COLO668 (cell line): ENCODE results near the gene TMEM40.
"Not testable (repeated sequence)": the region's sequence is repeated elsewhere in the genome, so short reads cannot be mapped to it uniquely, and the experiment has no call there.

Experiments
- DNase-seq: peaks from one replicate; lab custom pipeline; 2025; ENCODE audit not compliant: unreplicated experiment; lab: John Stamatoyannopoulos, UW

The TMEM40 gene

GRCh38 chr3:12719984-12720898 lies 38.8 kb downstream of the TMEM40 start:
- peak; percentile 55 for DNase-seq

DNA sequence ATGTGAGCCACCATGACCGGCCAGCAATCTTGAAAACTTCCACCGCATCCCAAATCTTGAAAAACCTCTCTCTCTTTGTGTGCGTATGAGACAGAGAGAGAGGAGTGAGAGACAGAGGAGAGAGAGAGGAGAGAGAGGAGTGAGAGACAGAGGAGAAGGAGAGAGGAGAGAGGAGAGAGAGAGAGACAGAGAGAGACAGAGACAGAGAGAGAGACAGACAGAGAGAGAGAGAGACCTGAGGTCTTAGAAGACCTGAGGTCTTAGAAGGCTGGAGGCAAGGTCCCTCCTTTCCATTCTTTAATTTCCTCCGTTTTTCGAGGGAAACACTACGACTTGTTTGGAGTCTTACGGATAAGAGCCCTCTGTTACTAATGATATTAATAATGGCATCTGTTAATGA lies 39.5 kb downstream of the TMEM40 start:
- DNase-seq, result no peak

DNA sequence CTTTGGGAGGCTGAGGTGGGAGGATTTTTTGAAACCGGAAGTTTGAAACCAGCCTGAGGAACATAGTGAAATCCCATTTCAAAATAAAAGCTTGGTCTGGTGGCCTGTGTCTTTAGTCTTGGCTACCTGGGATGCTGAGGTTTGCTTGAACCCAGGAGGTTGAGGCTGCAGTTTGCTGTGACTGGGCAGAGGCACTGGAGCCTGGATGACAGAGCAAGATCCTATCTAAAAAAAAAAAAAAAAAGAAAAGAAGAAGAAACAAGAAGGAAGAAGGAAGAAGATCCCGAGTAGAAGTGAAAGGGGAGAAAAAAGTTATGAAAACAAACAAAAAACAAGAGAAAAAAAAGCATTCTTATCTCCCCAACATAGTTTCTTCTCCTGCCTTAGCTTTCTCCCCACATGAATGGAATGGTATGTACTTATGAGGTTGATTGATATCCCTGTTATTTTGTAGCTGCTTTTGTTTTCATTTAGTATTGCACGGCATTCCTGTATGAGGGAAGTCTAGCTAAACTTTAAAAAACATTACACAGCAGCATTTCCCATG lies 42.4 kb downstream of the TMEM40 start:
- no peak for DNase-seq

DNA sequence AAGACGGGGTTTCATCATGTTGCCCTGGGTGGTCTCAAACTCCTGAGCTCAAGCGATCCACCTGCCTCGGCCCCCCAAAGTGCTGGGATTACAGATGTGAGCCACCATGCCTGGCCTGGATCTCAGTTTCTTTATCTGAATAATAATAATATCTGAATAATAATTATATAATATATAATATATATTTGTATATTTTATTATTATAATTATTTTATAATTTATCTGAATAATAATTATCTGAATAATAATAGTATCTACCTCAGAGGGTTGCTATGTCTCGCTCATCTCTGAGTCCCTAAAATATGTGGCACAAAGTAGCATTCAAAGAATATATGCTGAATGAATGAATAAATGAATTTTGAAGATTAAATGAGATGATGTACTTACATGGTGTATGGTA lies 44.8 kb downstream of the TMEM40 start:
- no peak for DNase-seq

GRCh38 chr3:12710062-12710461 lies 49.0 kb downstream of the TMEM40 start:
- no peak for DNase-seq

DNA sequence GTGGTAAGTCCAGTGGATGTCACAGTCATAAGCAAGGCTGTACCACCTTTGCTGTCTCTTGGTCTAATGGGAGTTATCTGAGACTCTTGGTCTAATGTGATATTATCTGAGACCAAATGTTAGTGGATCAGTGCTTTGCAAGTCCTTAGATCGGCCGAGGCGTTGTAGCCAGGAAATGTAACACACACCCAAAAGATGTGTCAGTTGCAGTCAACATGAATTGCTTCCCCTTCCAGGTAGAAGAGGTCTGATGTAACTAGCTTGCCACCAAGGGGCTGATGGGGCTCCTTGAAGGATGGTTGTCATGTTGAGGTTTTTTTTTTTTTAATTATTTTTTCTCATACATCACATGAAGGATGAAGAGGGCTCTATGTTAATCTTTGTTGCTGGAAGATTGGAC lies 49.7 kb downstream of the TMEM40 start:
- no peak for DNase-seq

GRCh38 chr3:12708584-12709192 lies 50.4 kb downstream of the TMEM40 start:
- DNase-seq, result no peak

DNA sequence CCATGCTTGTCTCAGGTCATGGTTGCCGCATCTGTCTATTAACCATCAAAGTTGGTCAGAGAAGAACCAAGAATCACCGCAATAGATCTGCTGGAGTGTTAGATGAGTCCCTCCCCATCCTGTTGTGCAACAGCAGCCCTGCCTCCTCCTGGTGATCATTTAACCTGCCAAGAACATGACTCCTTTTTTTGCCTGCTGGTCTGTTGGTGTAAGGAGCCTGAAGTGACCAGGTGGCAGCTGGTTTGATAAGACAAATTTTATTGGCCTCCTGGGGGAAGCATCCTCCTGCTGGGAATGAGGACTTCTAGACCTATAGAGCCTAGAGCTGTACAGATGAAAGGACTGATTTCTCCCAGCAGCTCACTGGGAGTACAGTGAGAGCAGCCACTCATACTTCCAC lies 51.6 kb downstream of the TMEM40 start:
- DNase-seq, result no peak

GRCh38 chr3:12706504-12707253 lies 52.4 kb downstream of the TMEM40 start:
- peak; percentile 31 for DNase-seq

DNA sequence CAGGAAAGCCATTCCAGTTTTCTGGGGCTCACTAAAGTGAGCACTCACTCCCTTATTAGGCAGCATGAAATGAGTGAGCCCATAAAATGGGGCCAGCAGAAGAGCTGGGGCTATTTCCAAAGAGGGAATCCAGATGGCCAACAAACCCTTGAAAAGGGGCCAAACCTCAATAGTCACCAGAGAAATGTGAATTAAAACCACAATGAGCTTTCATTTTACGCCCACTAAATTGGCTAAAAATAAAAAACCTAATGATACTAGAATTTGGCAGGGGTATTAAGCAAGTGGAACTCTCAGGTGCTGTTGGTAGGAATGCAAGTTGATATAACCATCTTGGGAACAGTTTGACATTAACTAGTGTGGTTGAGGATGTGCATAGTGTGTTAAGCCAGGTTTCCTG lies 53.1 kb downstream of the TMEM40 start:
- DNase-seq, result no peak

GRCh38 chr3:12705374-12705926 lies 53.6 kb downstream of the TMEM40 start:
- DNase-seq, result no peak

GRCh38 chr3:12702501-12702900 lies 56.6 kb downstream of the TMEM40 start:
- DNase-seq, result no peak

DNA sequence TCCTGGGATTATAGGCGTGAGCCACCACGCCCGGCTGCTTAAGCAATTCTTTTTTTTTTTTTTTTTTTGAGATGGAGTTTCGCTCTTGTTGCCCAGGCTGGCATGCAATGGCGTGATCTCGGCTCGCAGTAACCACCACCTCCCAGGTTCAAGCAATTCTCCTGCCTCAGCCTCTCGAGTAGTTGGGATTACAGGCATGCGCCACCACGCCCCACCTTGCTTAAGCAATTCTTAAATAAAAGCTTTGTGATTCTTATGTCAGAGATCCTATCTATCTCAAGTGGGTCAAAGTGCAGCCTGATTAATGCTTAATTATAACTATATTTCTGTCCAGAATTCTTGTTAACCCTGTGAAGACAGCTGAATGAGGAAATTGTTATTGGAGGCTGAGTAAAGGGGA lies 57.5 kb downstream of the TMEM40 start:
- not testable (repeated sequence) for DNase-seq

DNA sequence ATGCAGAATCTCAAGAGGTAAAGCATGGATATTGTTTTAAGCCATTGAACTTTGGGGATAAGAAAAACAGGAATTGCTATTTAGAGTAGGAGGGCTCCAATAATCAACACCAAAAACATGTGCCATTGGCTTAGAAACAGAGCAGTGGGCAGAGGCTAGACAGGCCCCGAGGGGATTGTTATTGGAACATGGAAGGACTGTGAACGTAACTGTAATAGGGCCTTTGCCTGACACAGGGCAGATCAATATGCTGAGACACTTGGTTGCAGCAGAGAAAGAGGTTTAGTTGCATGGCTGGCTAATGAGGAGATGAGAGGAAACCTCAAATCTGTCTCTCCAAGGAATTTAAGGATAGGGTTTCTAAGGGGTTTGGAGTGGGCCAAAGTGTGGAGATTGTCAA lies 58.3 kb downstream of the TMEM40 start:
- no peak for DNase-seq

DNA sequence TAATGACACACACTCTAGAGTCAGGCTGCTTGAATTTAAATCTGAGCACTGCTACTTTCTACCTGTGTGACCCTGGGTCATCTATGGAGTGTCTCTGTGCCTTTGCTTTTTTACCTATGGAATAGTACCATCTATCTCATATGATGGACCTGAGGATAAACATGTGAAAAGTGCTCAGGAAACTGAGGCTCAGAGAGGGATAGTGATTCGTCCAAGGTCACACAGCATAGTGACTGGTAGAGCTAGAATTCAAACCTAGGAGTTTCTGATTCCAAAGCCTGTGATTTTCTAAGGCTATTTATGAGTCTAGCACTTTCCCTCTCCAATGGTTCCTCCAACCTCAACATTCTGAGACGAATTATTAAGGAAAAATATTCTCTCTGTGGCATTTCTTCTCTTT lies 63.1 kb downstream of the TMEM40 start:
- no peak for DNase-seq

DNA sequence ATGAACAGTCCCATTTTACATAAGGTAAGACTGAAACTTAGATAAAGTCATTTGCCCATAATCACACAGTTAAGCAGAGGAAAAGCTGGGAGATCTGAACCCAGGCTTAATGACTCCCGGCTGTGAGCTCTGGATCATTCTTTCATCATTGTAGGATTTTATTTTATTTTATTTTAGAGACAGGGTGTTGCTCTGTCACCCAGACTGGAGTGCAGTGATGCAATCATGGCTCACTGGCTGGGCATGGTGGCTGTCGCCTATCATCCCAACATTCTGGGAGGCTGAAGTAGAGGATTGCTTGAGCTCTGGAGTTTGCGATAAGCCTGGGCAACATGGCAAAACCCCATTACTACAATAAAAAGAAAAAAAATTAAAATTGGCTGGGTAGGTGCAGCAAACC lies 63.9 kb downstream of the TMEM40 start:
- DNase-seq, result no peak

GRCh38 chr3:12692444-12692843 lies 66.6 kb downstream of the TMEM40 start:
- no peak for DNase-seq

DNA sequence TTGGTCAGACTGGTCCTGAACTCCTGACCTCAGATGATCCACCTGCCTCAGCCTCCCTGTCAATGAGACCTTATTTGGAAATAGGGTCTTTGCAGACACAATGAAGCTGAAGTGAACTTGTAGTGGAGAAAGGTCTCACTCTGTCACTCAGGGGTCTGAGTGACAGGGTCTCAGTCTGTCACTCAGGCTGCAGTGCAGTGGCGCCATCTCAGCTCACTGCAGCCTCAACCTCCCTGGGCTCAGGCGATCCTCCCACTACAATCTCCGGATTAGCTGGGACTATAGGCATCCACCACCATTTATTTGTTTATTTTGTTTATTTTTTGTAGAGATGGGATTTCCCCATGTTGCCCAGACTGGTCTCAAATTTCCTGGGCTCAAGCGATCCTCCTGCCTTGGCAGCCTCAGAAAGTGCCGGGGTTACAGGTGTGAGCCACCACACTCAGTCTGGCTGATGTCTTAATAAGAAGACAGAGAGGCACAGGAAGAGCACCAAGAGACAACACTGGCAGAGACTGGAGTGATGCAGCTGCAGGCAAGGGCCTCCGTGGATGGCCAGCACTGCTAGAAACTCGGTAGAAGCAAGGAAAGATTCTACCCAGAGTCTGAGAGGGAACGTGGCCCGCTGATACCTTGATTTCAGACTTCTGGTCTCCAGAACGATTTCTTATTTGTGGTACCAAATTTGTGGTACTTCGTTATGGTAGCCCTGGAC lies 68.9 kb downstream of the TMEM40 start:
- DNase-seq, result no peak

DNA sequence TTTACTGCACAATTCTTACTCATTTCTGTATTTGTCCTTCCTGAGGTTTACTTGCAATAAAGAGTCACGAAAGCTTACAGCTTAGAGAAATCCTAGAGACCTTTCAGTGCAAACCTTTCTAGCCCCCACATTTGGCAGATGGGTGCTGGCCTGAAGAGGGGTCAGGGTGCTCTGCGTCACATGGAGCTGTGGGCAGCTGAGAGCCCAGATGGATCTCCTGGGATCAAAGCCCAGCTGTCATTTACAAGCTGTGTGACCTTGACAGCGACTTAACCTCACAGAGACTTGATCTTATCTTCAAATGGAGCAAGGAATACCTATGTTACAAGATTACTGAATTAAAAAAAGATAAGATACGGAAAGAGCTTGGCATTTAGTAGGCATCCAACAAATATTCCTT lies 71.1 kb downstream of the TMEM40 start:
- DNase-seq, result no peak

DNA sequence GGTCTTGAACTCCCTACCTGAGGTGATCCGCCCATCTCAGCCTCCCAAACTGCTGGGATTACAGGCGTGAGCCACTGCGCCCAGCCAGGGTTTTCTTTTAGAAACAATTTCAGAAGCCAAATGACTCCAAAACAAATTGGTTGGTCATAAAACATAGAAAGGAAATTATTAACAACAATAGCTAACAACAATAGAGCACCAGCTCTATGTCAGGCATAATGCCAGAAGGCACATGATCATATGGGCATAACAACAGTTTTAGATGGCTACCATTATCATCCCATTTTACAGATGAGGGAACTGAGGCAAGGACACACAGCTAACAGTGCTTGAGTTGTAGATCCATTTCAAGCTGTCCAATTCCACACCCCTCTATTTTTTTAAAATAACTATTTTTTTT lies 73.0 kb downstream of the TMEM40 start:
- no peak for DNase-seq
